Forelimb muscle (tissue), 1 donor: ENCODE data around the gene CACNB3. TPM values are rescaled to one million over a fixed set of nuclear protein-coding genes. Genes with fewer than 3 reads are reported as not detected.

Experiments
- DNase-seq: peaks from one replicate; pipeline ENCODE4 v3.0.0-alpha.2; 2013; ENCODE audit warnings: low read depth
- polyA plus RNA-seq: library from polyadenylated mRNA; unstranded; fragments of 120-200 nt; gene quantifications from one replicate; pipeline ENCODE4 v1.2.1, GENCODE V29; 2013; ENCODE audit not compliant: insufficient read length

Gene CACNB3
- polyA plus RNA-seq, 1 donor = 13.8 TPM

DNA sequence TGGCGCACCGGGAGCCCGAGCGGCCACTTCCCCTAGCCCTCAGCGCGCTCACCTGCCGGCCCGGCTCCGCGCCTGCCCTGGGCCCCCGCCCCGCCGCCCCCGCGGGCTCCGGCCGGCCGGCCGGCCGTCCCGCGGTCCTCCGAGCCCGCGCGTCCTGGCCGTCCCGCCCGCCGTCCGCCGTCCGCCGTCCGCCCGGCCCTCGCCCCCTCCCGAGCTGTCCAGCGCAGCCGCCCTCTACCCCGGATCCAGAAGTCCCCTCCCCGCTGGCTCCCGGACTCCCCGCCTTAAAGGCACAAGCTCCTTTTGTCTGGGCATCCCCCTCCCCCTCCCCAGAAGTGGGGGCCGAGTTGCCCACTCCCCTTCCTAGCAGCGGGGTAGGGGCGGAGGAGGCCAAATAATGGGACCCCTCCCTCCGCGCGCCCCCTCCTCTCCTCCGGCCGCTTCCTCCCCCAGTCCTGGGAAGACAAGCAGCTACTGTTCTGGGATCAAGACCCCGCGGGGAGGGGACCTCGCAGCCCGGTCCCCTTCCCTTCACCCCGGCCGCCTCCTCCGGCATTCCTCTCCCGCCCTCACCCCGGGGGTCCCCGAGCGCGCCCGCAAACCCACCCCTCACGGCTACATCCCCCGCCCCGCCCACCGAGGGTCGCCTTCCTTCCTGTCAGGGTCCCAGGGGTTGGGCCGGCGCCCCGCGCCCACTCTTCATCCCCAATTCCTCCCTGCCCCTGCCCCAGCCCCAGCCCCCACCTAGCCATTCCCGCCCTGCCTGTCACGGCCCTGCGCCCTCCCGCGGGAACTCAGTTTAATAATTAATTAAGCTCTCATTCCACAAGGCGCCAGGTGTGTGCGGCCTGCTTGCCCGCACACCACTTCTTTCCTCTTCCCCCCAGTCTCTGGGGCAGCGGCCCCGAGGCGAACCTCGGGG lies 29.2 kb upstream of the CACNB3 start, which contains the start of gene ADCY6:
Gene ADCY6, minus strand, starts transcription at position 236 of the 922 bp plus-strand sequence. CDS start 5,655 bp downstream, outside the sequence.
- DNase-seq = no peak

DNA sequence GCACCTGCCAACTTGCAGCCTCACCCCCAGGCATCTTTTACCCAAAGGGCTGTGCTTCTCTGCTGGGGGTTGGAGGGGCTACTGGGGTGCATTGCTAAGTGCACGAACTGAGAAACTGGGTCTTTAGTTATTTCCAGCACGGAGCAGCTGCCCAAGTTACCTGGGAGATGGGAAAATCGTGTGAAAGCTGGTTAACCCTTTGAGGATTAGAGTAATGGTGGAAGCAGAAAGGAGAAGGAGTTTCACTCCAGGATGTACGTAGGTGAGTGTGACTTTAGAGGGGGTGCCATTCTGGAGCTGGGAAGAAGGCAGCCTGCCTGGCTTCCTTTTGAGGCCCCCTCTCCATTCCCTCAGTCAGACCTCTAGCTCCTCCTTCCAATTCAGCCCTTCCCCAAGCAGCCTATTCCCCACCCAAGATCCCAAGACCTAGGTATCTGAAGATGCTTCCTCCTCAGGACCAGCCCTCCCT lies 28.4 kb upstream of the CACNB3 start:
- DNase-seq = no peak

DNA sequence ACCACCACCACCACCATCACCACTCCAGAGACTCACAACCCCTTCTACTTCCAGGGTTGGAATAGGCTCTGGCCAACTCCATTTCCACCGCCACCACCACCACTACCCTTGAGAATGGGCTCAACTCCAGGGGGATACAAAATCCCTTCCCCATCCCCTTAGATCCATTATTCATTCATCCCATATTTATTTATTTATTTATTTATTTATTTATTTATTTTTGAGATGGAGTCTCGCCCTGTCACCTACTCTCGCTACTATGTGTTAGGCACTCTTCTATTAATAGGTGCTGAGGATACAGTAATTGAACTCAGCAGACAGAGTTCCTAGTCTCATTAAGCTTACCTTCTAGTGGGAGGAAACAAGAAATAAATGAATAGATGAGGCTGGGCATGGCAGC lies 24.6 kb upstream of the CACNB3 start:
- no peak for DNase-seq

DNA sequence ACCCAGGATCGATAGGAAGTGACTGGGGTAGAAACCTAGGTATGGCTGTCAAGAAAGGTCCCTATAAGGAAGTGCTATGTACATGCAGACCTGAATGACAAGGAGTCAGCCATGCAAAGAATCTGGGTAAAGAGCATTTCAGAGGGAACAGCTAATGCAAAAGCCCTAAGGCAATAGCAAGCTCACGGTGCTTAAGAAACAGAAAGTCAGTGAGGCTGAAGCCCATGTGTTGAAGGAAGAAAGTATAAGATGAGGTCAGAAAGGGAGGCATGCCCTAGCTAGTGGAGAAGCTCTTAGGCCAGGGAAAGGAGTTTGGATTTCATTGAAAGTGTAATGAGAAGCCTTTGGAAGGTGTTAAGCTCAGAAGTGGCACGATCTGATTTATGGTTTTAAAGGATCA lies 23.4 kb upstream of the CACNB3 start:
- no peak for DNase-seq

DNA sequence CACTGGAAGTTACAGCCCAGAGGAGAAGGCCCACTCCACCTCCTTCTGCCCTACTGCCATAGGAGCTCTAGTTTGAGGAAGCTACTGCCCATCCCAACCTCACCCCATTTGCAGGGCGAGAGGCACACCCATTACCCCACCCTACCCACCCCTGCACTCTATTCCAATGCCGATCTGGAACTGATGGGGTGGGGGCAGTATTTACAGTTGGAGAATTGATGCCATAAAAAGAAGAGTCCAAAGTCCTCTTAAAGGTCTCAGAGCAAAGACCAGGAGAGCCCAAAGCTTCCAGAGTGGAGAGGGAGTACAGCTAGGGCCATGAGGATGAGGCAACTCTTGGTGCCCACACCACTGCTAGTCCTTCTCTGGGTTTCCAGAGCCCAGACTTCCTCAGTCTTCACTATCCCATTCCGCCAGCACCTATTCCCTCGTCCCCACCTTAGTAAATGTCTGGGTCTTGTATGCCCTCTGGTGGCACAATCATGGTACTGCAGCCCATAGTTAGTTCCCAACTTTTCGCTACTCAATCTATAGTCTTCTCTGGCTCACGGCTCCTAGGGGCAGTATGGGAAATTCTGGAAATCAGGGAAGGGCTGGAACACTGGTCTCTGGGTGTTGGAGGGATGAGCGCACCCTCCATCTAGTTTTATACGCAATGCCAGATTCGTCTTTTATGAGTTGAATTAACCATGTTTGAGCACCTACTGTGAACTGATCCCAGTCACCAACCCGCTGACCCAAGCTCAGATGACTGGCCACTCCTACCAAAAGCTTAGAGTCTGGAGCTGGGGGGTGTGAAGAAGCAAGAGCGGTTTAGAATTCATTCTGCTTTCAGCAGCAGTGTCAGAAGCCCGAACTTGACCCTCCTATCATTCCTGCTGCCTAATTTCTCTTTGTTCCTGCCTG lies 22.5 kb upstream of the CACNB3 start:
- DNase-seq = no peak

DNA sequence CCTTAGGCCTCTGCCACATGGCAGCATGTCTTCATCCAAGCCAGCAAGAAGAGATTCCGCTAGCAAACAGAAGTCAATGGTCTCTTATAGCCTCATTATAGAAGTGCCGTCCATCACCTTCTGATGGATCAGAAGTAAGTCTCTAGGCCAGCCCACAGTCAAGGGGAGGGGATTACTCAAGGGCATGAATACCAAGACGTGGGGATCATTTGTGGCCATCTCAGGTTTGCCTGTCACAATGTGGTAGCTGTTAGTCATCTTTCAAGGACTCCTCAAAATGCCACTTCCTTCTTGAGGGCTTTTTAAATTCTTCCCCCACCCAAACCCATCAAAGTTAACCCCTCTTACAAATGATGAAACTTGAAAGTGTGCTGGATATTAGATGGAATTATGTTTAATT lies 21.3 kb upstream of the CACNB3 start:
- no peak for DNase-seq

DNA sequence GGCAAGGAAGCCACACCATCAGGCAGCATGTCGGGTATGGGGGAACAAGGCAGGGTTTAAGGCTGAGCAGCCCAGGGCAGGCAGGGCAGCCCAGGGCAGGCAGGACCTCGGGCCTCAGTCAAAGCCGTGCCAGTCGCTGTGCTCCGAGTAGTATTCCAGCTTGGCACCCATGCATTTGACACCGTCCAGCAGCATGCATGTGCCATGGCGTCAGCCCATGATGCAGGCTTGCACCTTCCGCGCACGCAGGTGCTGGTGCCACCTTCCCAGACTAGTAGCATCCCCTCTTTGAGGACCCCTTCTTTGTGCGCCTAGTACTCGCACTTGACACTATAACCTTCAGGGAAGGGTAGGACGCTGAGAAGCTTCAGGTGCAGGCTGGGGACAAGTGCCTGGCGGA lies 17.8 kb upstream of the CACNB3 start:
- no peak for DNase-seq

DNA sequence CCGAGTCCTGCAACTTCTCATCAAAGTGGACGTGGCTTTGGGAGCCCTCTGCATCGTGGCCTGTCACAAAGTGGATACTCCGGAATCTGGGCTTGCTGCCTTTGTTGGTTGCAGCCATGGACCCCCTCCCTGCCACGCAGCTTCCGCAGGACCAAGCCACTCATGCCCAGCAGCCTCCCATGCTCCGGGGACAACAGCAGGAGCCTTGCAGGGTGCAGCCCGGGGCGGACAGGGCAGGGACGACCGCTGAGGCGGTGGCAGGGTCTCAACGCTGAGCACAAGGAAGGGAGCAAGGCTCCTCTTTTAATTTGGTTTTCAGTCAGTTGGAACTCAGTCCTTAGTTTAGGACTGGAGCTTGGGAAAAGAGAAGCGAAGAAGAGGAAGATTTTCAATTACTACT lies 17.3 kb upstream of the CACNB3 start:
- no peak for DNase-seq

DNA sequence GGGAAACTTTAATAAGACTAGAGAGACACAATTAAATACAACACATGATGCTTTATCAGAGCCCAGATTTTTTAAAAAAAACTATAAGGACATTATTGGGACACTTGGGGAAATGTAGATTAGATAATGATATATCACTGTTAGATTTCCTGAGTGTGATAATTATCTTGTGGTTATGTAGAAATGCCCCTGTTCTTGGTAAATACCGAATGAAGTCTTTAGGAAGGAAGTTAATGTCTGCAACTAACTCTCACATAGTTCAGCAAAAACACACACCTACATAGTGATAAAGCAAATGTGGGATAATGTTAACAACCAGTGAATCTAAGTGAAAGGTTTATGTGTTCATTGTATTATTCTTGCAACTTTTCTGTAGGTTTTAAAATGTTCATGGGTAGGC lies 14.6 kb upstream of the CACNB3 start:
- DNase-seq = no peak

DNA sequence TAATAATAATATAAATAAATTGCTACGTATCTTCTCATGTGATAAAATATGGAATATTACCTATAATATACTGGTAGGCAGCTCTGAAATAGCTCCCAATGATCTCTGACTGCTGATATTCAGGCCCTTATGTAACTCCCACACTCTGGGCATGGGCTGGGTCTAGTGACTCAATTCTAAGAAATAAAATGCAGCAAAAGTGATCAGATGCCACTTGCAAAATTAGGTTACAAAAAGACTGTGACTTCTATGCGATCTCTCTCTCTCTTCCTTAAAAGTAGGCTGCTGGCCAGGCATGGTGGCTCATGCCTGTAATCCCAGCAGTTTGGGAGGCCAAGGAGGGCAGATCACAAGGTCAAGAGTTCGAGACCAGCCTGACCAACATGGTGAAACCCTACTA lies 10.3 kb upstream of the CACNB3 start:
- no peak for DNase-seq

DNA sequence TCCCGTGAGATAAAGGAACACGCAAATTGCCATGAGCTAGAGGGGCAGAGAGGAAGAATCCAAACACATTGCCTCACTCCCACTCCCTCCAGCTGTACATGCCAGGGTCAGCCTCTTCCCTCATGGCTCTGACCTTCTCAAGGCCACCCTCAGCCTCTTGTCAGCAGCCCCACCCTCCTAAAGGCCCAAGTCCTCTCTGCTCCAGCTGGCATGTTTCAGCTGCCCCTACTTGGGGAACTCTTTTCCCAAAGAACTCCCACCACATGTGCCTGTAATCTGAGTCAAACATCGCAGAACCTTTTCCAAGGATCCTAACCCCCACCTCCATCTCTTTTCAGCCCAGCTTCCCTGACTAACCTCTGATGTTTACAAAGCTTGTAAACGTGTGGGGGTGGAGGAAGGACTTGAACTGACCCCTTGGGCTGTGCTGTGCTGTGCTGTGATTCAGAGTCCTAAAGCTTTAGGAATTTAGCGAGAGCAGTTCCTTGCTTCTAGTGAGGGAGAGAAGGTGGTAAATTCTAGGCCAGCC lies 7.3 kb upstream of the CACNB3 start:
- DNase-seq = no peak

DNA sequence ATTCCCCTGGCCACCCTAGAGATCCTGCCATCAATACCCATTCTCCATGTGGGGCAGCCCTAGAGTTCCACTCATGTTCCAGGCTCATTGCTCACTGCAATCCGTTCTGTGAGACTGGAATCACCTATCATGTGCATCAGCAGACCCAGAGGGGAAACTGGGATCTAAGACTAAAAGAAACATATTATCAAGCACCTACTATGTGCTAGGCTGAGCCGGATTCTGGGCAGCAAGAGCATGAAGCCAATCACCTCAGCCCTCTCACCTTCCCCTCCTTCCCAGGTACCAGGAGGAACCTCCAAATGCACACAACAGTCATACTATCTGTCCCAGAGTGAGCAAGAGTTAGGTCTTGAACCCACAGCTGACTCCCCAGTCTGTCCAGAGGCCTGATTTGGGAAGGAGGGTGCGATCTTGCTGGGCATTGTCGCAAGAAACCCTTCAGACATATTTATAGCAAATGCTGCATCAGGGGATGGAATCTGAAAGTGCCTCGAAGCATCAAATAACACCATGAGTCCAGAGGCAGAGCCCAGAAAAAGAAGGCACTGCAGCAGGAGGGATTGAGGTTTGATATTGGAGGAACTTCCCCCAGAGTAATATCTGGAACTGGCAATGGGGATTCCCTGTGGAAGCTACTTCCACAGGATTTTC lies 6.7 kb upstream of the CACNB3 start:
- DNase-seq = no peak

DNA sequence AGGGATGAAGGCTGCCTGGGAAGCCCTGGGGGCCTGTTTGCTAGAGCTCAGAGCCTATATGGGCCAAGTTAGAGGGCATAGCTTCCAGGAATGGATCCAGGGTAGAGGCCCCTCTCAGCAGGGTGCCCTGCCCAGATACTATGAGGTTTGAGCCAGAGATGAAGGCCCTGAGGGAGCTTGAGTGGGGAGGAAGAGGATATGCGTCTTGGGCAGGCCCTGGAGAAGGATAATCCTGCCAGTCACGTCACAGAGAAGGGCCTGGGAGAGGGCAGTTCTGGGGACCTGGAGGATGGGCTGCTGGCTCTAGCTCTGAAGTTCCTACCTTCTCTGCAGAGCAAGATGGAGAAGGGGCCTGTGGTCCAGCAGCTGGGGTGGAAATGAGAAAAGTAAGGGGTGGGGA lies 5.9 kb upstream of the CACNB3 start:
- no peak for DNase-seq

DNA sequence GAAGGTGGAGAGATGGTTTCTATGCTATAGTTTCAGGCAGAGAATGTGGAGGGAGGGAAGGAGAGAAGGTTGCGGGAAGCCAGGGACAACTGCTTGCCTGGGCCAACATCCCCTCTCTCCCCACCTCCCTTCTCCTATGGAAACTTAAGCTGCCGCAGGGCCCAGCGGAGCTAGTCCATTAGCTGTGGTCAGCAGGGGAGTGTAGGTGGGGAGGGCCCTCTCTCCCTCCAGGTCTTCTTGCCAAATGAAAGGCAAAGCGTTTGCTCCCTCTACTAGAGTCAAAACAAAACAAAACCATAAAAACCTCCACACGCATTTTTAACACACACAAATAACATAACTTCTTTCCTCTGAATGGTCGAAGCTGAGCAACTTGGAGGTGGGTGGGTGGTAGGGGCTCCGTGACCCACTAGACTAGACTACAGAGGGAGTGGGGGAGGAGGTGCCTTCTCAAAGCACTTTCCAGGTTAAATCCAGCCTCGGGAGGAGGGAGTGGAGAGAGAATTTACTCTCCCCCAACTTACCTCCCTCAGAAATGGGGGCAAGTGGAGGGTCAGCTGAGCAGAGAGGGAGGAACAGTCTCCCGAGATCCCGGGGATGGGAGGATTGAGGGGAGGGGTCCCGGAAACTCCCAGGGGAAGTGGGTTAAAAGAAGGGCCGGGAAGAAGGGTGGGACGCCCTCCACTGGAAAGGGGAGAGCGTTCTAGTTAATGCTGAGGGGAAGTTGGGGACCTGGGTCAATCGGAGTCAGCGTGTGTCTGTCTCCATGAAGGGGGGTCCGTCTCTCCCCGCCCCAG lies 4.6 kb upstream of the CACNB3 start:
- DNase-seq = no peak

DNA sequence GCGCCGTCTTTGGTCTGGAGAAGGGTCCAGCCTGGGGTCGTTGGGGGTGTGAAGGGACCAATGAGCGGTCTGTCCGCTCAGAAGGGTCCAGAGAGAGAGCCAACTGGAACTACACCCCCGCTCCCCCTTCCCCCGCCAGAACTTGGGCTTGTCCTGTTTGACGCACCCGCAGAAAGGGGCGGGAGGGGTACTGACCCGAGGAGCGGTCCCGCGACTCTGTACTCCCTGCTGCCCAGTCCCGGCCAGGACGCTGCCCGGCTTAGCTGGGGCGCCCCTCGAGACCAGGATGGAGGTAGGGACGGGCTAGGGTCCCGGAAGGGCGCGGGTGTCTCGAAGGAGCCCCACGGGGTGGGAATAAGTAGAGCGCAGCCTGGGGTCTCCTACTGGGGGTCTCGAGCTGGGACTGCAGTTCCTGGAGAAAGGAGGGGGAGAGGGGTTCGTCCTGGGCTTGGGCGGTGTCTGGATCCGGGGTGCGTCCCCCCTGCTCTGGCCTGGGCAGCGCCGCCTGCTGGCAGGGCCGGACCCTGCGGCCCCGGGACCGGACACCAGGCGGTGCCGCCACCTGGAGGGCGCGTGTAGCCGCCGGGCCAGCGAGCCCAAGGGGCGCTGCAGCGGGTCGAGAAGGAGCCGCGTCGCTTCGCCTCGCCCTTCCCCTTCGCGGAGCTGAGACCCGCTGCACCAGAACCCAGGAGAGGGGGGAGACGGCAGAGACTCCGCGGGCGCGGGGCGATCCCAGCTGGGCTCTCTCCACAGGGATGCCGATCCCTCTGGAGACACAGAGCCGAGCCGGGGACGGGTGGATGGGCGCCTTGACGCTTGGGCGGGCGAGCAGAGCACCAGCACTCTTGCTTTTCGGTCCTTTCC lies 3.8 kb upstream of the CACNB3 start:
- DNase-seq = no peak

DNA sequence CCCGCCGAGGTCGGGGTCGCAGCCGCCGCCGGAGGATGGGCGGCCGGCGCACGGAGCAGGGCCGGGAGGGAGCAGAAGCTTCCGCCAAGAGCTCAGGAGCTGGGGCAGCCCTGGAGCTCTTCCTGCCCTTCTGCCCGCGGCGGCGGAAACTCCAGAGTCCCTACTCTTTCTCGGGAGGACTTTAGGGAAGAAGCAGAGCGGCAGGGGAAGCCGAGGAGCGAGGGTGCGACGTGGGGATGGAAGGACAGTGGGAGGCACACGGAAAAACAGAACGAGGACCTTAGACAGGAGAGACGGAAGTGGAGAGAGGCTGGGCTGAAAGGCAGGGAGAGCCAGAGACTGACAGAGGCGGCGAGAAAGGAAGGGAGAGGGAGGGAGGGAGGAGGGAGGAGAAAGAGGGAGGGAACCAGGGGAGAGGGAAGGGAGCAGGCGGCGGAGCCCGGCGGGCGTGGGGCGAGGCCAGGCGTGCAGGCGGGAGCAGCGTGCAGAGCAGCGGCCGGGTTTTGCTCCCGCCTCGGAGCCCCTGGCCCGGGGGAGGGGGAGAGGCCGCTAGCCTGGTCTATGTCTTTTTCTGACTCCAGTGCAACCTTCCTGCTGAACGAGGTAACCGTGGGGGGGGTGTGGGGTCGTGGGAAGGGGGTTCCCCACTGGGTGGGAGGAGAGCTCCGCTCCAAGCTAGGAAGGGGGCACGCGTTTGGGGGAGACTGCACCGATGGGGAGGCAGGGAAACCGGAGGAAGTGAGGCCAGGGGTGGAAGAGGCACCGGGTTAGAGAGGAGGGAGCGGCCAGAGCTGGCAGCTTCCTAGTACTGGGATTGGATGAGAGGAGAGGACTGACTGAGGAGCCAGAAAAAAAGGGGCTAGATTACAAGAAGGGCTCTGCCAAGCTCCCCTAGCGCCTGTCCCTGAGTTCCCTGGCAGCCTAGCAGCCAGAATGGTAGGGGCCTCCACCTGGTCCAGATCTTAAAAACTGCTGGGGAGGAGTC lies 2.9 kb upstream of the CACNB3 start:
- peak; percentile 68 for DNase-seq

DNA sequence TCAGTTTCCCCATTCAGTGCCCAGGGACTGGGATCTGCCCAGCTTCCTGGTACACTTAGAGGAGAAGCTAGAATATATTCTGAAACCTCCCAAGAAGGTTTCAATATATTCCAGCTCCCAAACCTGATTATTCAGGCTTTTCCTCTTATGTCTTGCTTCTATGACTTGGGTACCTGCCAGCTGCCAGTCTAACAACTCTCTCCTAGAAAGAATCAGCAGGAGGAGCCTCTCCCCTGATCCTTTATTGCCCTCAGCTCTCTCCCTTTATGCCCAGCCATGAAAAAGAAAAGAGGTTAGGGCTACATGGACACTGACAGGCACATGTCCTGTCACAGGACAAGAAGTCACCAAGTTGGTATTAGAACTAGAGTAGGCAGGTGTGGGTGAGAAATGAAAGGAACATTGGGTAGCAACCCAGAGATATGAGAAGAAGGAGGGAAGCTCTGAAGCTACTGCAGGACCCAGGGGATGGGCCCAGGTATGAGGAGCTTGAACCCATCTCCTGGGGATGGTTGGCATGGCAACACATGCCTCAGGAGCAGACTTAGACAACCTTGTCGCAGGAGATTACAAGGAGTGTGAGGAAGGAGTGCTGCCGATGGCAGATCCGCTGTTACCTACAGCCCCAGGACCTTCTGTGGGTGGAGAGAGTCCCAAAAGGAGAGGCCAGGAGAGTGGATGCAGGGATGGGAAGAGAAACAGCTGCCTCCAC lies 2.0 kb upstream of the CACNB3 start:
- DNase-seq = no peak
